GM08714 (cell line): ENCODE data around the gene PTOV1.

Experiments
- H3K4me3 ChIP-seq: fragments of 200-500 bp; sonication (Bioruptor generic); 2 replicates; pipeline ENCODE4 v1.5.1; 2014; ENCODE audit warnings: mild to moderate bottlenecking, low read length, inconsistent platforms
- ZNF274 ChIP-seq: IDR thresholded peaks from 2 replicates; pipeline ENCODE4 v1.6.1; 2012; ENCODE audit warnings: mild to moderate bottlenecking, low read depth, low read length

PTOV1 gene

GRCh38 chr19:49869009-49869483, 18.1 kb downstream of the PTOV1 start:
- TF ChIP-seq ZNF274: no peak
- peak overlapping the region; percentile 36; the same call in 1 of the 2 replicates for H3K4me3 ChIP-seq

GRCh38 chr19:49869484-49870308, 18.7 kb downstream of the PTOV1 start:
- peak overlapping the region; percentile 44; the same call in 1 of the 2 replicates for H3K4me3 ChIP-seq
- no peak for TF ChIP-seq ZNF274

GRCh38 chr19:49870309-49870901, 19.4 kb downstream of the PTOV1 start:
- H3K4me3 ChIP-seq: peak overlapping the region; percentile 44; the same call in 1 of the 2 replicates
- TF ChIP-seq ZNF274: no peak

GRCh38 chr19:49871349-49871985, 20.5 kb downstream of the PTOV1 start:
- no peak overlapping the region for H3K4me3 ChIP-seq
- TF ChIP-seq ZNF274: no peak

- no peak for TF ChIP-seq ZNF274
- H3K4me3 ChIP-seq: no peak overlapping the region
Observed at GRCh38 chr19:49872245-49873128, 21.5 kb downstream of the PTOV1 start.

- H3K4me3 ChIP-seq: no peak overlapping the region
- TF ChIP-seq ZNF274: no peak
Observed at GRCh38 chr19:49873129-49873521, 22.2 kb downstream of the PTOV1 start.

- TF ChIP-seq ZNF274: no peak
- H3K4me3 ChIP-seq: no peak overlapping the region
Observed at GRCh38 chr19:49873834-49874233, 22.9 kb downstream of the PTOV1 start.

- H3K4me3 ChIP-seq: no peak overlapping the region
- TF ChIP-seq ZNF274: no peak
Observed at GRCh38 chr19:49874503-49875157, 23.7 kb downstream of the PTOV1 start.

GRCh38 chr19:49875177-49875576, 24.2 kb downstream of the PTOV1 start:
- TF ChIP-seq ZNF274: no peak
- peak overlapping the region; percentile 89; the same call in 1 of the 2 replicates for H3K4me3 ChIP-seq

GRCh38 chr19:49875857-49876421, 25.0 kb downstream of the PTOV1 start:
- peak overlapping the region; percentile 89 for H3K4me3 ChIP-seq
- no peak for TF ChIP-seq ZNF274

- peak overlapping the region; percentile 89 for H3K4me3 ChIP-seq
- no peak for TF ChIP-seq ZNF274
Observed at GRCh38 chr19:49876422-49877019, 25.6 kb downstream of the PTOV1 start.

GRCh38 chr19:49877020-49877878, 26.3 kb downstream of the PTOV1 start, which contains the start of the genes AKT1S1 and TBC1D17:
AKT1S1 (minus strand) TSS chr19:49877355; CDS start chr19:49873295, 4,060 bp downstream.
TBC1D17 (plus strand) TSS chr19:49877702; CDS start chr19:49877724, 22 bp downstream.
- H3K4me3 ChIP-seq: peak within 1 kb of the TSS; percentile 89
- no peak for TF ChIP-seq ZNF274
